Medulla oblongata (tissue), 1 donor: Measurements from ENCODE around the gene OR5AU1.

Source experiments
- DNase-seq: peaks from one replicate; pipeline ENCODE4 v3.0.0-alpha.2; 2015; ENCODE audit errors: extremely low spot score

Gene OR5AU1

GRCh38 chr14:21155963-21156362, at the start of gene OR5AU1:
OR5AU1 (minus strand) TSS chr14:21156063; CDS start chr14:21155872, 191 bp downstream.
- no peak for DNase-seq

- DNase-seq: no peak
Observed at GRCh38 chr14:21205026-21205677, 49.3 kb upstream of the OR5AU1 start.

GRCh38 chr14:21204167-21205025, 48.5 kb upstream of the OR5AU1 start:
- DNase-seq: no peak

- DNase-seq: no peak
Observed at GRCh38 chr14:21203470-21204166, 47.8 kb upstream of the OR5AU1 start.

GRCh38 chr14:21202463-21203358, 46.8 kb upstream of the OR5AU1 start:
- no peak for DNase-seq

GRCh38 chr14:21201732-21202462, 46.0 kb upstream of the OR5AU1 start:
- DNase-seq: no peak

- DNase-seq: no peak
Observed at GRCh38 chr14:21200752-21201461, 45.0 kb upstream of the OR5AU1 start.

GRCh38 chr14:21199611-21200560, 44.0 kb upstream of the OR5AU1 start:
- DNase-seq: no peak

- no peak for DNase-seq
Observed at GRCh38 chr14:21197418-21198205, 41.7 kb upstream of the OR5AU1 start.

- no peak for DNase-seq
Observed at GRCh38 chr14:21194597-21194996, 38.7 kb upstream of the OR5AU1 start.

GRCh38 chr14:21192875-21193535, 37.1 kb upstream of the OR5AU1 start:
- DNase-seq: no peak

- no peak for DNase-seq
Observed at GRCh38 chr14:21192447-21192822, 36.6 kb upstream of the OR5AU1 start.

GRCh38 chr14:21191809-21192446, 36.1 kb upstream of the OR5AU1 start:
- peak; percentile 53 for DNase-seq

GRCh38 chr14:21191261-21191808, 35.5 kb upstream of the OR5AU1 start:
- DNase-seq: no peak

GRCh38 chr14:21185491-21185890, 29.6 kb upstream of the OR5AU1 start:
- no peak for DNase-seq

GRCh38 chr14:21184254-21184653, 28.4 kb upstream of the OR5AU1 start:
- no peak for DNase-seq

- DNase-seq: no peak
Observed at GRCh38 chr14:21182166-21182565, 26.3 kb upstream of the OR5AU1 start.
